Rectal smooth muscle tissue (tissue), 1 donor: ENCODE results near the gene CAMTA1.

Experiments
- H3K27ac ChIP-seq: one replicate; pipeline ENCODE4 v1.7.0; 2013; ENCODE audit warnings: low read depth, low read length, inconsistent platforms
- H3K27me3 ChIP-seq: one replicate; pipeline ENCODE4 v1.7.0; 2013; ENCODE audit warnings: low read length; ENCODE audit not compliant: control insufficient read depth, insufficient read depth
- H3K36me3 ChIP-seq: one replicate; pipeline ENCODE4 v1.7.0; 2013; ENCODE audit warnings: low read length; ENCODE audit not compliant: control insufficient read depth, insufficient read depth
- H3K4me1 ChIP-seq: one replicate; pipeline ENCODE4 v1.7.0; 2013; ENCODE audit warnings: low read length; ENCODE audit not compliant: control insufficient read depth, insufficient read depth
- H3K4me3 ChIP-seq: one replicate; pipeline ENCODE4 v1.7.0; 2013; ENCODE audit warnings: low read length
- H3K9ac ChIP-seq: one replicate; pipeline ENCODE4 v1.7.0; 2013; ENCODE audit warnings: low read length

CAMTA1 gene

GRCh38 chr1:7265771-7266371, 480.6 kb downstream of the CAMTA1 start:
- Histone ChIP-seq H3K27me3 (no peaks in the 10 kb centered on the region), H3K4me1 (peaks cover 3% of the 10 kb centered on the region), H3K36me3 (no peaks in the 10 kb centered on the region), H3K4me3 (no peak overlapping the region), H3K9ac (no peak overlapping the region), H3K27ac (no peak overlapping the region)

- H3K4me3 ChIP-seq = no peak overlapping the region
- no peaks in the 10 kb centered on the region for H3K27me3 ChIP-seq
- no peak overlapping the region for H3K9ac ChIP-seq
- peaks cover 3% of the 10 kb centered on the region for H3K4me1 ChIP-seq
- no peaks in the 10 kb centered on the region for H3K36me3 ChIP-seq
- no peak overlapping the region for H3K27ac ChIP-seq
These were observed 481.3 kb downstream of the CAMTA1 start for GRCh38 chr1:7266561-7266960.

GRCh38 chr1:7267493-7267892, 482.2 kb downstream of the CAMTA1 start:
- Histone ChIP-seq H3K27me3 (no peaks in the 10 kb centered on the region), H3K36me3 (no peaks in the 10 kb centered on the region), H3K9ac (no peak overlapping the region), H3K4me3 (no peak overlapping the region), H3K4me1 (peaks cover 3% of the 10 kb centered on the region), H3K27ac (no peak overlapping the region)

DNA sequence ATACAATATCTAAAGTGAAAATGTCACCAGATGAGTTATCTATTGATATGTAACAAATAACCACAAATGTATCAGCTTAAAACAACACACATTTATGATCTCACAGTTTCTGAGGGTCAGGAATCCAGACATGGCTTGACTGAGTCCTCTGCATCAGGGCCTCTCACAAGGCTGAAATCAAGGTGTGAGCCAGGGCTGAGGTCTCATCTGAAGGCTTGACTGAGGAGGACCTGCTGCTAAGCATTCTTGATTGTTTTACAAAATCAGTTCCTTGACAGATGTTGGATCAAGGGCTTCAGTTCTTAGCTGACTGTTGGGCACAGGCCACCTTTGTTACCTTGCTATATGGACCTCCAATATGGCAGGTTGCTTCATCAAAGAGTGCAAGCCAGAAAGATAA, 483.7 kb downstream of the CAMTA1 start:
- Histone ChIP-seq H3K4me3 (no peak overlapping the region), H3K4me1 (no peaks in the 10 kb centered on the region), H3K27ac (no peak overlapping the region)

DNA sequence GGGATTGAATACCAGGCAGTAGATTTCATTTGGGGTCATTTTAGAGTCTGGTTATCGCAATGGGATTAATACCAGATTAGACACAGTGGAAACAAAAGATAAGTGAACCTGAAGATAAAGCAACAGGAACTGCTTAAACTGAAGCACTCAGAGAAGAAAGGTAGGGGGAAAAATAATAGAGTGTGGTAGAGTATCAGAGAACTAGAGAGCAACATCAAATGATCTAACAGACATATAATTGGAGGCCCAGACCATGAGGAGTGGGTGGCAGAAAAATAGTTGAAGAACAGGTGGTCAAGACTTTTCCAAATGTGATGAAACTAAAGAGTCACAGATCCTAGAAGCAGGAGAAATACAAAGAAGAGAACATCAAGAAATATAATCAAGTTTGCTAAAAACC, 484.3 kb downstream of the CAMTA1 start:
- Histone ChIP-seq H3K27ac (no peak overlapping the region), H3K4me1 (no peaks in the 10 kb centered on the region), H3K36me3 (no peaks in the 10 kb centered on the region), H3K4me3 (no peak overlapping the region), H3K27me3 (no peaks in the 10 kb centered on the region), H3K9ac (no peak overlapping the region)

More for the DNA sequence above, 483.7 kb downstream of the CAMTA1 start:
- Histone ChIP-seq H3K9ac (no peak overlapping the region), H3K36me3 (no peaks in the 10 kb centered on the region), H3K27me3 (no peaks in the 10 kb centered on the region)

GRCh38 chr1:7274256-7274655, 489.0 kb downstream of the CAMTA1 start:
- H3K27ac ChIP-seq = no peak overlapping the region
- no peak overlapping the region for H3K4me3 ChIP-seq
- no peaks in the 10 kb centered on the region for H3K36me3 ChIP-seq
- H3K4me1 ChIP-seq = no peaks in the 10 kb centered on the region
- H3K27me3 ChIP-seq = no peaks in the 10 kb centered on the region
- no peak overlapping the region for H3K9ac ChIP-seq

GRCh38 chr1:7278045-7278444, 492.8 kb downstream of the CAMTA1 start:
- Histone ChIP-seq H3K27me3 (no peaks in the 10 kb centered on the region), H3K4me3 (no peak overlapping the region), H3K36me3 (no peaks in the 10 kb centered on the region), H3K27ac (no peak overlapping the region), H3K9ac (no peak overlapping the region), H3K4me1 (no peaks in the 10 kb centered on the region)

GRCh38 chr1:7278827-7279765, 493.8 kb downstream of the CAMTA1 start:
- no peaks in the 10 kb centered on the region for H3K27me3 ChIP-seq
- no peak overlapping the region for H3K27ac ChIP-seq
- H3K9ac ChIP-seq = no peak overlapping the region
- no peak overlapping the region for H3K4me3 ChIP-seq
- no peaks in the 10 kb centered on the region for H3K4me1 ChIP-seq
- no peaks in the 10 kb centered on the region for H3K36me3 ChIP-seq

- no peak overlapping the region for H3K27ac ChIP-seq
- no peaks in the 10 kb centered on the region for H3K27me3 ChIP-seq
- no peaks in the 10 kb centered on the region for H3K4me1 ChIP-seq
- no peaks in the 10 kb centered on the region for H3K36me3 ChIP-seq
- no peak overlapping the region for H3K9ac ChIP-seq
- H3K4me3 ChIP-seq = no peak overlapping the region
These were observed 494.5 kb downstream of the CAMTA1 start for GRCh38 chr1:7279769-7280168.

GRCh38 chr1:7280347-7280960, 495.2 kb downstream of the CAMTA1 start:
- no peaks in the 10 kb centered on the region for H3K4me1 ChIP-seq
- no peaks in the 10 kb centered on the region for H3K36me3 ChIP-seq
- H3K27ac ChIP-seq = no peak overlapping the region
- no peak overlapping the region for H3K4me3 ChIP-seq
- no peaks in the 10 kb centered on the region for H3K27me3 ChIP-seq
- no peak overlapping the region for H3K9ac ChIP-seq

- H3K27ac ChIP-seq = no peak overlapping the region
- no peaks in the 10 kb centered on the region for H3K36me3 ChIP-seq
- no peak overlapping the region for H3K9ac ChIP-seq
- H3K4me1 ChIP-seq = no peaks in the 10 kb centered on the region
- H3K4me3 ChIP-seq = no peak overlapping the region
- H3K27me3 ChIP-seq = no peaks in the 10 kb centered on the region
These were observed 496.6 kb downstream of the CAMTA1 start for GRCh38 chr1:7281821-7282220.

- H3K36me3 ChIP-seq = no peaks in the 10 kb centered on the region
- H3K27ac ChIP-seq = no peak overlapping the region
- no peak overlapping the region for H3K4me3 ChIP-seq
- H3K9ac ChIP-seq = no peak overlapping the region
- no peaks in the 10 kb centered on the region for H3K4me1 ChIP-seq
- H3K27me3 ChIP-seq = no peaks in the 10 kb centered on the region
These were observed 499.7 kb downstream of the CAMTA1 start for GRCh38 chr1:7284839-7285435.
